Naive B cell (primary cell): ENCODE data around the gene ADAM10. TPM values are rescaled to one million over a fixed set of nuclear protein-coding genes. Genes with fewer than 3 reads are reported as not detected.
A peak's percentile ranks its signal among the peaks of the same experiment; 100 is the strongest.

Experiments
- ATAC-seq, 2 donors: fragments of 150-1000 bp; cut with Tn5 transposase; 2 replicates each; pipeline ENCODE4 v1.10.0; 2021; ENCODE audit warnings: low read depth in 2 of 2, mild to moderate bottlenecking in 2 of 2, moderate library complexity in 2 of 2
- DNase-seq: peaks from one replicate; pipeline ENCODE4 v3.0.0; 2022
- H3K27ac Mint-ChIP-seq, 6 donors: one replicate each; pipeline ENCODE4 v1.8.0; 2020 to 2022; ENCODE audit warnings: mild to moderate bottlenecking in 6 of 6, mixed read lengths in 6 of 6, moderate library complexity in 5 of 6, inconsistent platforms in 2 of 6
- H3K27me3 Mint-ChIP-seq, 3 donors: one replicate each; pipeline ENCODE4 v1.8.0; 2021 to 2022; ENCODE audit warnings: mixed read lengths in 3 of 3, mild to moderate bottlenecking in 1 of 3
- H3K36me3 Mint-ChIP-seq, 2 donors: one replicate each; pipeline ENCODE4 v1.8.0; 2020 to 2022; ENCODE audit warnings: mixed read lengths in 2 of 2, inconsistent platforms in 1 of 2, mild to moderate bottlenecking in 1 of 2
- H3K4me1 Mint-ChIP-seq, 3 donors: one replicate each; pipeline ENCODE4 v1.8.0; 2020 to 2022; ENCODE audit warnings: mixed read lengths in 3 of 3, inconsistent platforms in 1 of 3, mild to moderate bottlenecking in 1 of 3, moderate library complexity in 1 of 3
- H3K4me3 Mint-ChIP-seq, 8 donors: one replicate each; pipeline ENCODE4 v1.8.0; 2020 to 2022; ENCODE audit warnings: mild to moderate bottlenecking in 8 of 8, mixed read lengths in 8 of 8, moderate library complexity in 8 of 8, inconsistent platforms in 2 of 8
- H3K9me3 Mint-ChIP-seq, 7 donors: one replicate each; pipeline ENCODE4 v1.8.0; 2020 to 2022; ENCODE audit warnings: mixed read lengths in 7 of 7, mild to moderate bottlenecking in 5 of 7, inconsistent platforms in 2 of 7, moderate library complexity in 1 of 7
- polyA plus RNA-seq, 6 donors: library from polyadenylated mRNA; unstranded; fragments of 300-500 nt; fragmentation: Illumina TruSeq; gene quantifications; one replicate each; pipeline ENCODE4 v1.2.3, GENCODE V29; 2021; ENCODE audit warnings: low read depth in 6 of 6

The ADAM10 gene
- polyA plus RNA-seq, 6 donors from 2014 or later: 112 to 148 (median 126) TPM

DNA sequence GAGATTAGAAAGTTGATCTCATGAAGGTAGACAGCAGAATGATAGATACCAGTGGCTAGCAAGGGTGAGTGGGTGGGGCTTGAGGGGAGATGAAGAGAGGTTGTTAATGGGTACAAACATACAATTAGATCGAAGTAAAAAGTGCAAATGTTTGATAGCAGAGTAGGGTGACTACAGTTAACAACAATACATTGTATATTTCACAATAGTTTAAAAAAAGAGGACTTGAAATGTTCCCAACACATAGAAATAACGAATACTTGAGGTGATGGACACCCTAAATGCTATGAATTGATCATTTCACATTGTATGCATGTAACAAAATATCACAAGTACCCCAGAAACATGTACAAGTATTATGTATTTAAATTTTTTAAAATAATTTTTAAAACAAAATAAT lies 47.3 kb downstream of the ADAM10 start:
- H3K27me3 Mint-ChIP-seq: no peaks in the 10 kb centered on the region
- peak overlapping the region in 1 of 6 donors; percentile 49 for H3K27ac Mint-ChIP-seq
- ATAC-seq: no peak
- H3K36me3 Mint-ChIP-seq: peaks cover 29 to 31% of the 10 kb centered on the region in 2 donors
- H3K9me3 Mint-ChIP-seq: peaks cover 0 to 29% (median 20%) of the 10 kb centered on the region in 7 donors
- H3K4me3 Mint-ChIP-seq: no peak overlapping the region
- peaks cover 37 to 71% (median 63%) of the 10 kb centered on the region in 3 donors for H3K4me1 Mint-ChIP-seq
- DNase-seq: no peak

- H3K4me3 Mint-ChIP-seq: no peak overlapping the region
- peaks cover 39 to 71% (median 63%) of the 10 kb centered on the region in 3 donors for H3K4me1 Mint-ChIP-seq
- no peaks in the 10 kb centered on the region for H3K27me3 Mint-ChIP-seq
- peaks cover 0 to 29% (median 20%) of the 10 kb centered on the region in 7 donors for H3K9me3 Mint-ChIP-seq
- no peak for DNase-seq
- H3K27ac Mint-ChIP-seq: no peak overlapping the region
- no peak for ATAC-seq
- peaks cover 29 to 31% of the 10 kb centered on the region in 2 donors for H3K36me3 Mint-ChIP-seq
Observed at GRCh38 chr15:58701376-58701775, 48.1 kb downstream of the ADAM10 start.

- Mint-ChIP-seq H3K27ac (peak overlapping the region in 2 of 6 donors; percentile 28 to 70), H3K27me3 (no peaks in the 10 kb centered on the region), H3K9me3 (peaks cover 0 to 29% (median 20%) of the 10 kb centered on the region in 7 donors), H3K36me3 (peaks cover 29 to 31% of the 10 kb centered on the region in 2 donors), H3K4me3 (no peak overlapping the region), H3K4me1 (peaks cover 33 to 76% (median 68%) of the 10 kb centered on the region in 3 donors)
- no peak for DNase-seq
- no peak for ATAC-seq
Observed at GRCh38 chr15:58699769-58700168, 49.7 kb downstream of the ADAM10 start.

DNA sequence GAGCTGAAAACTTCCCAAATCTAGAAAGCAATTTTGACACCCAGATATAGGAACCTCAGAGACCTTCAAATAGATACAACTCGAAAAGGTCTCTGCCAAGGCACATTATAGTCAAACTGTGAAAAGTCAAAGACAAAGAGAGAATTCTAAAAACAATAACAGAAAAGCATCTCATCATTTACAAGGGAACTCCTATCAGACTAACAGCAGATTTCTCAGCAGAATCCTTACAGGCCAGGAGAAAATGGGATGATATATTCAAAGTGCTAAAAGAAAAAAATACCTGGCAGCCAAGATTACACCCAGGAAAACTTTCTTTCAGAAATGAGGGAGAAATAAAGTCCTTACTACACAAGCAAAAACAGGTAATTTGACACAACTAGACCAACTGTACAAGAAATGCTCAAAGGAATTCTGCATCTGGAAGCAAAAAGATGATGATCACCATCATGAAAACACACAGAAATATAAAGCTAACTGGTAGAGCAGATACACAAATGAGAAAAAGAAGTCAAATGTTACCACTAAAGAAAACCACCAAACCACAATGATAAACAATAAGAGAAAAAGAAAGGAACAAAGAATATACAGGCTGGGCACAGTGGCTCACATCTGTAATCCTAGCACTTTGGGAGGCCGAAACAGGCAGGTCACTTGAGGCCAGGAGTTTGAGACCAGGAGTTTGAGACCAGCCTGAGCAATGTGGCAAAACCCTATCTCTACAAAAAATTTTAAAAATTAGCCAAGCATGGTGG lies 50.4 kb downstream of the ADAM10 start:
- Mint-ChIP-seq H3K4me1 (peaks cover 31 to 81% (median 69%) of the 10 kb centered on the region in 3 donors), H3K4me3 (peak overlapping the region in 1 of 8 donors; percentile 40), H3K27ac (peak overlapping the region in 1 of 6 donors; percentile 70), H3K9me3 (peaks cover 0 to 29% (median 20%) of the 10 kb centered on the region in 7 donors), H3K27me3 (no peaks in the 10 kb centered on the region), H3K36me3 (peaks cover 29 to 31% of the 10 kb centered on the region in 2 donors)
- DNase-seq: no peak
- ATAC-seq: no peak

- H3K9me3 Mint-ChIP-seq: peaks cover 0 to 29% (median 20%) of the 10 kb centered on the region in 7 donors
- peaks cover 27 to 73% (median 67%) of the 10 kb centered on the region in 3 donors for H3K4me1 Mint-ChIP-seq
- no peak for ATAC-seq
- peak overlapping the region in 4 of 6 donors; percentile 49 to 88 (median 64) for H3K27ac Mint-ChIP-seq
- H3K27me3 Mint-ChIP-seq: no peaks in the 10 kb centered on the region
- H3K4me3 Mint-ChIP-seq: no peak overlapping the region
- peaks cover 29 to 34% of the 10 kb centered on the region in 2 donors for H3K36me3 Mint-ChIP-seq
- no peak for DNase-seq
Observed at GRCh38 chr15:58697220-58697619, 52.3 kb downstream of the ADAM10 start.

DNA sequence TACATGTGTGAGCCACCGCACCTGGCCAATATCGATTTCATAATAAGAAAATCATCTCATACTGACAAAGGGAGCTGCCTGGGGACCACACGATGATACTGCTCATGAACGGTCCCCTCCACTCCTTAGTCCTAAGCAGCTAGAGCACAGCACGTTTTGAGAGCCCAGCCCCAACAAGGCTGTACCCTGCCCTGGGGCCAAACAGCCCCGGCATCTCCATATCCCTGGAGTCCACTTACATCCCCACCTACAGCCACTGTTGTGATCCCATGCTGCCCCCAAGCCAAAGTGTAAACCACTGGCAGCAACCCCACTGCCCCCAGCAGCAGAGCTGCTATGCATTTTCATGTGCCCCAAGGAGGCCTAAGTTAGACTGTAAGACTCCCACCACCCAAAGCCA lies 52.8 kb downstream of the ADAM10 start:
- Mint-ChIP-seq H3K4me3 (no peak overlapping the region), H3K27me3 (no peaks in the 10 kb centered on the region), H3K27ac (peak overlapping the region in 3 of 6 donors; percentile 49 to 52 (median 49)), H3K9me3 (peaks cover 0 to 29% (median 20%) of the 10 kb centered on the region in 7 donors), H3K4me1 (peaks cover 24 to 71% (median 70%) of the 10 kb centered on the region in 3 donors), H3K36me3 (peaks cover 31 to 37% of the 10 kb centered on the region in 2 donors)
- no peak for DNase-seq
- no peak for ATAC-seq

GRCh38 chr15:58694641-58695398 lies 54.7 kb downstream of the ADAM10 start:
- peaks cover 33 to 76% (median 71%) of the 10 kb centered on the region in 3 donors for H3K4me1 Mint-ChIP-seq

GRCh38 chr15:58690703-58691102 lies 58.8 kb downstream of the ADAM10 start:
- H3K27ac Mint-ChIP-seq: peak overlapping the region in 3 of 6 donors; percentile 18 to 89 (median 79)
- peak overlapping the region in 1 of 8 donors; percentile 17 for H3K4me3 Mint-ChIP-seq
- ATAC-seq (peak; percentile 96 to 99), DNase-seq (peak; percentile 18)
- peaks cover 5 to 7% of the 10 kb centered on the region in 2 donors for H3K36me3 Mint-ChIP-seq
- H3K27me3 Mint-ChIP-seq: no peaks in the 10 kb centered on the region
- H3K9me3 Mint-ChIP-seq: no peaks in the 10 kb centered on the region
- peaks cover 28 to 57% (median 51%) of the 10 kb centered on the region in 3 donors for H3K4me1 Mint-ChIP-seq

More at GRCh38 chr15:58694641-58695398, 54.7 kb downstream of the ADAM10 start:
- Mint-ChIP-seq H3K36me3 (peaks cover 16 to 27% of the 10 kb centered on the region in 2 donors), H3K9me3 (peaks cover 0 to 18% (median 11%) of the 10 kb centered on the region in 7 donors), H3K4me3 (no peak overlapping the region), H3K27me3 (no peaks in the 10 kb centered on the region), H3K27ac (peak overlapping the region; percentile 17 to 80 (median 70))
- DNase-seq (no peak), ATAC-seq (no peak)

DNA sequence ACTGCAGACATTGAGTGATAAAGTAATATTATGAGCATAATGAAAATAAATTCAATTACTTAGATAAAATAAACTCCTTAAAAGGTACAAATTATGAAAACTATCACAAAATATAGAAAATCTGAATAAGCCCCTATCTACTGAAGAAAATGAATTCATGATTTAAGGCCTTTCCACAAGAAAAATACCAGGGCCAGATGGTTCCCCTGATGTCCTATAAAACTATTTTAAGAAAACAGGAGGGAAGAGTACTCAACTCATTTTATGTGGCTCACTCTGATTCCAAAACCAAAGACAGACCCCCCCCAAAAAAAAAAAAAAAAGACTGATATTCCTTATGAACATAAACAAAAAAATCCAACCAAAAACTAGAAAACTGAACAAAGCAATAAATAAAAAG lies 59.9 kb downstream of the ADAM10 start:
- no peak overlapping the region for H3K4me3 Mint-ChIP-seq
- H3K27me3 Mint-ChIP-seq: no peaks in the 10 kb centered on the region
- peaks cover 27 to 48% (median 45%) of the 10 kb centered on the region in 3 donors for H3K4me1 Mint-ChIP-seq
- no peak for DNase-seq
- H3K9me3 Mint-ChIP-seq: no peaks in the 10 kb centered on the region
- ATAC-seq: no peak
- H3K36me3 Mint-ChIP-seq: peaks cover 5 to 7% of the 10 kb centered on the region in 2 donors
- H3K27ac Mint-ChIP-seq: peak overlapping the region in 4 of 6 donors; percentile 18 to 77 (median 30)

DNA sequence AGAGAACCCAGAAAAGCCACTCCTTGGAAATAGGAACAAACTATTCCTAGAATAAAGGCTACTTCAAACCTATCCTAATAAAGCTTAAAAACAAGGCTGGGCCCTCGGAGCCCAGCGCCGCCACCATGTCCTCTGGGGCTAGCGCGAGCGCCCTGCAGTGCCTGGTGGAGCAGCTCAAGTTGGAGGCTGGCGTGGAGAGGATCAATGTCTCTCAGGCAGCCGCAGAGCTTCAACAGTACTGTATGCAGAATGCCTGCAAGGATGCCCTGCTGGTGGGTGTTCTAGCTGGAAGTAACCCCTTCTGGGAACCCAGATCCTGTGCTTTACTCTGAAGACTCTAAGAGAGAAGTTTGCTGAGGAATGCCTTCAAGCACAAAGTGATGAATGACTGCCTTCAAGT lies 63.2 kb downstream of the ADAM10 start:
- Mint-ChIP-seq H3K27me3 (no peaks in the 10 kb centered on the region), H3K4me1 (peaks cover 30 to 48% (median 34%) of the 10 kb centered on the region in 3 donors), H3K36me3 (no peaks in the 10 kb centered on the region), H3K9me3 (no peaks in the 10 kb centered on the region), H3K27ac (peak overlapping the region in 1 of 6 donors; percentile 47), H3K4me3 (no peak overlapping the region)
- ATAC-seq (no peak), DNase-seq (no peak)

DNA sequence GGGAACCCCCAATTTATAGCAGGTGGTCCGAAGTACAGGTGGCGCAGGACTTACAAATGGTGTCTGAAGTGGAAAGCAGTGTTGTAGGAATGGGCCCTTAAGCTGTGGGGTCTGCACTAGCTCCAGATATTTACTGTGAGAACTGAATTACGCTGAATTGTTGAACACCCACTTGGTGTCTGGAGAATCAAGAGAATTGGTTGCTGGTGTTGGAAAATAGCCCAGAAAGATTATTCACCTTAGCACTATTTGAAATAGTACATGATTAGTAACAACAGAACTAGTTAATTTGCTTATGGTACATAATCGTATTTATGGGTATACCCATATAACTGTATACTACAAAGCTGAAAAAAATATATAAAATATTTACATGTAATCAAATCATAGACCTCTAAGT lies 64.8 kb downstream of the ADAM10 start:
- Mint-ChIP-seq H3K4me3 (no peak overlapping the region), H3K4me1 (peaks cover 19 to 38% (median 23%) of the 10 kb centered on the region in 3 donors), H3K9me3 (no peaks in the 10 kb centered on the region), H3K36me3 (no peaks in the 10 kb centered on the region), H3K27me3 (no peaks in the 10 kb centered on the region), H3K27ac (peak overlapping the region in 1 of 6 donors; percentile 79)
- ATAC-seq (no peak), DNase-seq (no peak)

DNA sequence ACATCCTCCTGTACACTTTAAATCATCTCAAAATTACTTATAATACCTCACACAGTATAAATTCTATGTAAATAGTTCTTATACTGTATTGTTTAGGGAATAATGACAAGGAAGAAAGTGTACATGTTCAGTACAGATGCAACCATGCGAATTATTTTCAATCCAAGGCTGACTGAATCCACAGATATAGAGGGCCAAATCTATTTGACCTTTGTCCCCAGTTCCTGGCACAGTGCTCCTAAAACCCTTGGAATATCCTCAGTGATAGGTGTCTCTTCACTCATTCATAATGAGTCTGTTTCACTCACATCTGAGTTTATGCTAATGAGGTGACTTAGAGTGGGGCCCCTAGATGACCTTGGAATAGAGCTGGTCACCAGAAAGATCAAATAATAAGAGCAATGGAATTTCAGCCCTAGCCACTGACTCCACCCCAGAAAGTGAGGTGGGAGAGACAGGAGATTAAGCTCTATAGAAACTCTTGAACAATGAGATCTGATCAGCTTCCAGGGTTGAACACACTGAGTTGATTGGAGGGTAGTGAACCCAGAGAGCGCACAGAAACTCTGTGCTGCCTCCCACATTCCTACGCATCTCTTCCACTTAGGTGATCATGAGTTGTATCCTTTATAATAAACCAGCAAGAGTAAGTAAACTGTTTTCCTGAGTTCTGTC lies 65.3 kb downstream of the ADAM10 start:
- Mint-ChIP-seq H3K4me1 (peaks cover 16 to 36% (median 23%) of the 10 kb centered on the region in 3 donors), H3K36me3 (no peaks in the 10 kb centered on the region), H3K27me3 (no peaks in the 10 kb centered on the region), H3K9me3 (no peaks in the 10 kb centered on the region), H3K4me3 (no peak overlapping the region), H3K27ac (peak overlapping the region in 2 of 6 donors; percentile 57 to 79)
- ATAC-seq: no peak
- no peak for DNase-seq

GRCh38 chr15:58682234-58682633 lies 67.3 kb downstream of the ADAM10 start:
- ATAC-seq (no peak), DNase-seq (no peak)
- H3K36me3 Mint-ChIP-seq: no peaks in the 10 kb centered on the region
- no peaks in the 10 kb centered on the region for H3K9me3 Mint-ChIP-seq
- H3K4me1 Mint-ChIP-seq: peaks cover 15 to 34% (median 15%) of the 10 kb centered on the region in 3 donors
- no peaks in the 10 kb centered on the region for H3K27me3 Mint-ChIP-seq
- H3K4me3 Mint-ChIP-seq: no peak overlapping the region
- peak overlapping the region in 2 of 6 donors; percentile 14 to 53 for H3K27ac Mint-ChIP-seq
